ENCODE results near the gene C19orf85. TPM values are rescaled to one million over a fixed set of nuclear protein-coding genes. Genes with fewer than 3 reads are reported as not detected.

Gene C19orf85
- polyA plus RNA-seq, 1 of the 3 experiments (the other 2 are of a cell fraction): not detected

DNA sequence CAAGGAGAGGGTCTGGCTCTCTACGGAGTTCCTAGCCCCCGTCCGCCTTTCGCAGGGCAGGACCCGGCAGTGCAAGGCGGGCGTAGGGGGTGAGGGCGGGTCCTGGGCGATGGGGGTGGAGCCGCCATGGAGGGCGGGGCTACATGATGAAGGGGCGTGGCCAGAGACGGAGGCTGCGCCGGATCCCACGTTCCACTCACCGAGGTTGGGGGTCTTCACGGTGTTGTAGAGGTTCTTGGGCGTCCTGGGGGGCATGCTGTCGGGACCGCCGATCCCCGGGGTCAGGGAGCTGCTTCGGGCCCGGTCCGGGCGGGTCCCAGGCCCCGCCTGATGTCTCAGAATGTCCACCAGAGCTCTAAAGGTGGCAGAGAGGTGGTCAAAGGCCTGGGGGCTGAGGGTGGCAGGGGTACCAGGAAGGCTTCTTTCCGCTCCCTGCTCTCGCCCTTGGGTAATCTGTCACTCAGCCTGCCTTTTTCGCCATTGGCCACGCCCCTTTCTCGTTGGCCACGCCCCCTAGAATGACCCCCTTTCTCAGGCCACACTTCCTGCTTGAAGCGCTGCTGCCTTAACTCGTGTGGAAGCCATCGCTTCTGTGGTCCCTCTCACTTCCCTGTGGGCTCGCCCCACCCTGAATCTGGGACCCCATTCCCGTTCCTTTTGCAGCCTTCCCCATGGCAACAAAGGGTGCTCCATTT is 24.0 kb downstream of the C19orf85 start:
- POLR2A ChIA-PET: no interaction called here
- DNase-seq: peak; percentile 94
- no peak overlapping the region for H3K9ac ChIP-seq
- peak overlapping the region in 1 of 2 experiments; percentile 36; a peak in 2 of 4 replicates for H3K4me3 ChIP-seq (ENCODE audit: low read depth in 2 of 2, low read length in 1 of 2)
- H2AFZ ChIP-seq (ENCODE audit: low read depth): no peak overlapping the region
- H3K27ac ChIP-seq (ENCODE audit: low read depth in 2 of 2, low read length in 1 of 2): no peak overlapping the region
- H3F3A ChIP-seq (replicated peaks; ENCODE audit: insufficient read depth): no peaks in the 10 kb centered on the region
- H3K4me1 ChIP-seq (ENCODE audit: control insufficient read depth in 1 of 2, insufficient read depth in 2 of 2, low read depth in 1 of 2, low read length in 1 of 2): peaks cover 0 to 6% of the 10 kb centered on the region in 2 experiments; a peak in 1 of 4 replicates
- H3K27me3 ChIP-seq (ENCODE audit: insufficient read depth): peaks cover 47% of the 10 kb centered on the region
- no peaks in the 10 kb centered on the region for H3K9me3 ChIP-seq
- 22% methylated on average over 22 of the region's 39 CpGs for WGBS (ENCODE audit: low lambda C conversion rate)
- H4K20me1 ChIP-seq (ENCODE audit: insufficient read depth): no peaks in the 10 kb centered on the region
- no peak for TF ChIP-seq EP300 (IDR thresholded peaks at IDR 0.05; ENCODE audit: borderline replicate concordance in 1 of 2, low read depth in 1 of 2, low read length in 1 of 2)
- no peak for TF ChIP-seq RXRA (IDR thresholded peaks at IDR 0.05; ENCODE audit: borderline replicate concordance, low read depth)
- no peak for TF ChIP-seq SIN3A (IDR thresholded peaks at IDR 0.05; ENCODE audit: borderline replicate concordance, low read depth, low read length)
- no peak for TF ChIP-seq GABPA (IDR thresholded peaks at IDR 0.05; ENCODE audit: low read depth)
- no peak overlapping the region for H3K4me2 ChIP-seq
- no peaks in the 10 kb centered on the region for H3K36me3 ChIP-seq (replicated peaks in 1 of 2; ENCODE audit: control insufficient read depth in 1 of 2, insufficient read depth in 2 of 2, low read length in 1 of 2)
- H3K79me2 ChIP-seq (ENCODE audit: insufficient read depth): no peaks in the 10 kb centered on the region
- H3K9me2 ChIP-seq: no peaks in the 10 kb centered on the region
- CTCF ChIA-PET: interaction anchor here (0.6 to 2.3 kb wide), 7 partner anchors 23 to 64 kb away, joined by 3 to 9 read pairs (median 3); no protein-coding TSS in a partner anchor

DNA sequence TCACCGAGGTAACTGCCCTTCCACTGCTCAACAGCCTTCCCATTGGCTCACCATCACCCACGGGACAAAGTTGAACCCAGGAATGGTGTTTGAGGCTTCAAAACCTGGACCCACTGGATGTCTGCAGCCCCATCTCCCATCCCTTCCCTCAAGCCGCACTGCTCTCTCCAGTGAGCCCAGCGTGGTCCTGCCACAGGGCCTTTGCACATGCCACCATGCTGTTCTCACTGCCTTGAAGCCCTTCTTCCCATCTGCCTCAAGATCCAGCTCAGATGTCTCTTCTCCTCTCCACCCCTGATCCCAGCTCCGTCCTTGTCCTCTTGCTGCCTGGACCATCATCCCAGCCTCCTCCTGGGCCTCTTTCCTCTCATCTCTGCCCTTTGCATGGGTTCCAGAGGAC is 25.5 kb downstream of the C19orf85 start:
- Histone ChIP-seq H4K20me1 (ENCODE audit: insufficient read depth) (no peaks in the 10 kb centered on the region), H3K27me3 (ENCODE audit: insufficient read depth) (peaks cover 34% of the 10 kb centered on the region), H3K9me3 (no peaks in the 10 kb centered on the region), H3K4me1 (ENCODE audit: control insufficient read depth in 1 of 2, insufficient read depth in 2 of 2, low read depth in 1 of 2, low read length in 1 of 2) (peaks cover 0 to 6% of the 10 kb centered on the region in 2 experiments; a peak in 1 of 4 replicates), H3K4me3 (ENCODE audit: low read depth in 2 of 2, low read length in 1 of 2) (no peak overlapping the region), H3K27ac (ENCODE audit: low read depth in 2 of 2, low read length in 1 of 2) (no peak overlapping the region), H3K4me2 (no peak overlapping the region), H3K79me2 (ENCODE audit: insufficient read depth) (no peaks in the 10 kb centered on the region), H3K36me3 (replicated peaks in 1 of 2; ENCODE audit: control insufficient read depth in 1 of 2, insufficient read depth in 2 of 2, low read length in 1 of 2) (no peaks in the 10 kb centered on the region), H3F3A (replicated peaks; ENCODE audit: insufficient read depth) (no peaks in the 10 kb centered on the region), H3K9ac (no peak overlapping the region), H3K9me2 (no peaks in the 10 kb centered on the region), H2AFZ (ENCODE audit: low read depth) (no peak overlapping the region)
- CTCF ChIA-PET: interaction anchor here (1.0 to 1.3 kb wide), 2 partner anchors 15 to 298 kb away, joined by 4 read pairs; no protein-coding TSS in a partner anchor
- DNase-seq: no peak
- TF ChIP-seq TAF1 (IDR thresholded peaks at IDR 0.05; ENCODE audit: borderline replicate concordance, low read depth, low read length) (no peak), MEF2A (IDR thresholded peaks at IDR 0.05; ENCODE audit: borderline replicate concordance, low read depth) (no peak), RAD21 (IDR thresholded peaks at IDR 0.05; ENCODE audit: low read length) (no peak), JUND (IDR thresholded peaks at IDR 0.05) (no peak), NRF1 (IDR thresholded peaks at IDR 0.05; ENCODE audit: low read depth, low read length) (no peak), RFX5 (IDR thresholded peaks at IDR 0.05; ENCODE audit: low read length) (no peak), GATA2 (CRISPR knock-in tag; IDR thresholded peaks at IDR 0.05) (no peak)
- TF ChIP-seq, protein P1, sequence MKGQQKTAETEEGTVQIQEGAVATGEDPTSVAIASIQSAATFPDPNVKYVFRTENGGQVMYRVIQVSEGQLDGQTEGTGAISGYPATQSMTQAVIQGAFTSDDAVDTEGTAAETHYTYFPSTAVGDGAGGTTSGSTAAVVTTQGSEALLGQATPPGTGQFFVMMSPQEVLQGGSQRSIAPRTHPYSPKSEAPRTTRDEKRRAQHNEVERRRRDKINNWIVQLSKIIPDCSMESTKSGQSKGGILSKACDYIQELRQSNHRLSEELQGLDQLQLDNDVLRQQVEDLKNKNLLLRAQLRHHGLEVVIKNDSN (IDR thresholded peaks at IDR 0.05; ENCODE audit: borderline replicate concordance, low read depth): no peak
- TF ChIP-seq, protein P2, sequence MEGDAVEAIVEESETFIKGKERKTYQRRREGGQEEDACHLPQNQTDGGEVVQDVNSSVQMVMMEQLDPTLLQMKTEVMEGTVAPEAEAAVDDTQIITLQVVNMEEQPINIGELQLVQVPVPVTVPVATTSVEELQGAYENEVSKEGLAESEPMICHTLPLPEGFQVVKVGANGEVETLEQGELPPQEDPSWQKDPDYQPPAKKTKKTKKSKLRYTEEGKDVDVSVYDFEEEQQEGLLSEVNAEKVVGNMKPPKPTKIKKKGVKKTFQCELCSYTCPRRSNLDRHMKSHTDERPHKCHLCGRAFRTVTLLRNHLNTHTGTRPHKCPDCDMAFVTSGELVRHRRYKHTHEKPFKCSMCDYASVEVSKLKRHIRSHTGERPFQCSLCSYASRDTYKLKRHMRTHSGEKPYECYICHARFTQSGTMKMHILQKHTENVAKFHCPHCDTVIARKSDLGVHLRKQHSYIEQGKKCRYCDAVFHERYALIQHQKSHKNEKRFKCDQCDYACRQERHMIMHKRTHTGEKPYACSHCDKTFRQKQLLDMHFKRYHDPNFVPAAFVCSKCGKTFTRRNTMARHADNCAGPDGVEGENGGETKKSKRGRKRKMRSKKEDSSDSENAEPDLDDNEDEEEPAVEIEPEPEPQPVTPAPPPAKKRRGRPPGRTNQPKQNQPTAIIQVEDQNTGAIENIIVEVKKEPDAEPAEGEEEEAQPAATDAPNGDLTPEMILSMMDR (IDR thresholded peaks at IDR 0.05): no peak
- TF ChIP-seq, protein P3, sequence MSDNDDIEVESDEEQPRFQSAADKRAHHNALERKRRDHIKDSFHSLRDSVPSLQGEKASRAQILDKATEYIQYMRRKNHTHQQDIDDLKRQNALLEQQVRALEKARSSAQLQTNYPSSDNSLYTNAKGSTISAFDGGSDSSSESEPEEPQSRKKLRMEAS (IDR thresholded peaks at IDR 0.05; ENCODE audit: low read depth): no peak
- TF ChIP-seq, protein P4, sequence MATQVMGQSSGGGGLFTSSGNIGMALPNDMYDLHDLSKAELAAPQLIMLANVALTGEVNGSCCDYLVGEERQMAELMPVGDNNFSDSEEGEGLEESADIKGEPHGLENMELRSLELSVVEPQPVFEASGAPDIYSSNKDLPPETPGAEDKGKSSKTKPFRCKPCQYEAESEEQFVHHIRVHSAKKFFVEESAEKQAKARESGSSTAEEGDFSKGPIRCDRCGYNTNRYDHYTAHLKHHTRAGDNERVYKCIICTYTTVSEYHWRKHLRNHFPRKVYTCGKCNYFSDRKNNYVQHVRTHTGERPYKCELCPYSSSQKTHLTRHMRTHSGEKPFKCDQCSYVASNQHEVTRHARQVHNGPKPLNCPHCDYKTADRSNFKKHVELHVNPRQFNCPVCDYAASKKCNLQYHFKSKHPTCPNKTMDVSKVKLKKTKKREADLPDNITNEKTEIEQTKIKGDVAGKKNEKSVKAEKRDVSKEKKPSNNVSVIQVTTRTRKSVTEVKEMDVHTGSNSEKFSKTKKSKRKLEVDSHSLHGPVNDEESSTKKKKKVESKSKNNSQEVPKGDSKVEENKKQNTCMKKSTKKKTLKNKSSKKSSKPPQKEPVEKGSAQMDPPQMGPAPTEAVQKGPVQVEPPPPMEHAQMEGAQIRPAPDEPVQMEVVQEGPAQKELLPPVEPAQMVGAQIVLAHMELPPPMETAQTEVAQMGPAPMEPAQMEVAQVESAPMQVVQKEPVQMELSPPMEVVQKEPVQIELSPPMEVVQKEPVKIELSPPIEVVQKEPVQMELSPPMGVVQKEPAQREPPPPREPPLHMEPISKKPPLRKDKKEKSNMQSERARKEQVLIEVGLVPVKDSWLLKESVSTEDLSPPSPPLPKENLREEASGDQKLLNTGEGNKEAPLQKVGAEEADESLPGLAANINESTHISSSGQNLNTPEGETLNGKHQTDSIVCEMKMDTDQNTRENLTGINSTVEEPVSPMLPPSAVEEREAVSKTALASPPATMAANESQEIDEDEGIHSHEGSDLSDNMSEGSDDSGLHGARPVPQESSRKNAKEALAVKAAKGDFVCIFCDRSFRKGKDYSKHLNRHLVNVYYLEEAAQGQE (IDR thresholded peaks at IDR 0.05; ENCODE audit: low read depth, low read length): no peak
- 42% methylated on average over 5 of the region's 5 CpGs for WGBS (ENCODE audit: low lambda C conversion rate)
- POLR2A ChIA-PET: no interaction called here

All from SK-N-SH (cell line).